SHP77 treated with DMSO at 0.1 percent for 48 hours (cell line): ENCODE data around the gene MROH7.
A peak's percentile ranks its signal among the peaks of the same experiment; 100 is the strongest.

Experiments used
- DNase-seq: peaks from one replicate; lab custom pipeline; 2025; lab: John Stamatoyannopoulos, UW

The MROH7 gene

DNA sequence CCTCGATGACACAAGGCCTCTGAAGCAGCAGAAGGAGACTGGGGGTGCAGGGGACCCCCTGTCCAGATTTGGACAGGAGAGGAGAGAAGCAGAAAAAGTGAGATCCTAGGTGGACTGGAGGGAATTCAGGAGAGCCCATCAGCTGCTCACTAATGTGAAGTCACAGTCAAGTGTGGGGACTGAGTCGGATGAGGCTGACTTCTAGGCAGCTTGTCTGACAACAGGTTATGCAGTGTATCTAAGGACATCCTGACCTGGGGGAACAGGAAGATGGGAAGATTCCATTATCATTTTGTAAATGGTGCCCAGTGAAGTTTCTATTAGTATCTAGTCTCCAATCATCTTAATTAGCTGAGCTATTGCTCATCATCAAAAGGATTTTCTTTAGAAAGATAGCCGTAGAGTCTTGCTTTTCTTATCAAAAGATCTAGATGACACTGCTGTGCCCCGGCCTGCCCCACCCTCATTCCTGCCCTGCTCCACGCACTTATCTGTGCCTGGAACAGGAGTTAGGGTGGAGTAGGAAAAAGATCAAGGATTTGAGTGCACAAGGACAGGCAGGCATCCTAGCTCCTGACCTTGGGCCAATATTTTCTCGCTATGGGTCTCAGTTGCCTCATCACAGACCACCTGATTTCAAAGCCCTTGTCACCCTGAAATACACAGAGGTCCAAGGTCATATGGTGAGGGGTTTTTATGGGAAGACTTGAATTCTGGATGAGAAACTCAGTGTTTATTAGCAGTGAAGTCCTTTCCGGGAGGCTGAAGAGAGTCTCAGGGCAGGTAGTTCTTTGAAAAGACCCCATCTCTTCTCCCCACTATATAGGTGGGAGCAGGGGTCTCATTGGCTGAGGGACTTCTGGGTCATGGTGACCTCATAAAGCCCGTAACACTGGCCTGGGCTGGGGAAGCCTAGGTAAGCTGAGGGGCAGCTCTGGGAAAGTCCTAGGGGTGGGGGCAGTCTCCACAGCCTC is at the start of gene MROH7:
Gene MROH7, plus strand, starts transcription at position 924 of the 974 bp plus-strand sequence. CDS start 11,141 bp downstream, outside the sequence.
- DNase-seq, result no peak

DNA sequence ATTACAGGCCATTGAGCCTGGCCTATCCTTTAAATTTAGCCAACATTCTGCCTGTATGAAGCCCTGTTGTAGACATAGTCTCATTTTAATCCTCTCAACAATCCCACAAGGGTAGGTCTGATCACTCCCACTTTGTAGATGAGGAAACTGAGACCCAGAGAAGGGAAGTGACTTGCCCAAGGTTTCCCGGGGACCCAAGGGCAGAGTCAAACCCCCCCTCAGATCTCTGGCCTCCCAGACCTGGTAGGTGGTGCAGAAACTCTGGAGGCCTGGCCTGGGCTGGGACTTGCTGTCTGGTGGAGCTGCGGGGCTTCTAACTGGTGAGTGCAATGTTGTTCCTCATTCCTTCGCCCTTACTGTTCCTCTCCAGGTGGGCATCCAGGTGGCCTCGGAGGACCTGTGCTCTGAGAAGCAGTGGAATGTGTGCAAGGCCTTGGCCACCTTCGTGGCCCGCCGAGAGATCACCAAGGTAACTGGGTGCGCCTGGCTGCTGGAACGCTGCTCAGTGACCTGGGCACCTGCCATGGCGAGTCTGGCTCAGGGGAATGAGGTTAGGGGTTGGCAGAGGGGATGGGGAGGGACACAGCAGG is 47.9 kb upstream of the MROH7 start:
- DNase-seq, result no peak

DNA sequence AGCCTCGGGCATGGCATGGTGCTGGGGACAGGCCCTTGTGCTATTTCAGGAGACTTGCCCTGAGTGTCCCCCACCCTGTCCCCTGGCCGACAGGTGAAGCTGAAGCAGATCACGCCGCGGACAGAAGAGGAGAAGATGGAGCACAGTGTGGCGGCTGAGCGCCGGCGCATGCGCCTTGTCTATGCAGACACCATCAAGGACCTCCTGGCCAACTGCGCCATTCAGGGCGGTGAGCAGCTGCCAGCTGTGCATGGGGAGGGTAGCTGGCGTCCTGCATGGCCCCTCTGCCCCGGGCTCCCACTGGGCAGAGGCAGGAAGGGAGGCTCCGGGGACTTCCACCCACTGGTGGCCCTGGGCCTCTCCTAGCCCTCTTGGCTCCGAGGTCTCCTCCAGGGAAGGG is 47.1 kb upstream of the MROH7 start:
- DNase-seq, result no peak

DNA sequence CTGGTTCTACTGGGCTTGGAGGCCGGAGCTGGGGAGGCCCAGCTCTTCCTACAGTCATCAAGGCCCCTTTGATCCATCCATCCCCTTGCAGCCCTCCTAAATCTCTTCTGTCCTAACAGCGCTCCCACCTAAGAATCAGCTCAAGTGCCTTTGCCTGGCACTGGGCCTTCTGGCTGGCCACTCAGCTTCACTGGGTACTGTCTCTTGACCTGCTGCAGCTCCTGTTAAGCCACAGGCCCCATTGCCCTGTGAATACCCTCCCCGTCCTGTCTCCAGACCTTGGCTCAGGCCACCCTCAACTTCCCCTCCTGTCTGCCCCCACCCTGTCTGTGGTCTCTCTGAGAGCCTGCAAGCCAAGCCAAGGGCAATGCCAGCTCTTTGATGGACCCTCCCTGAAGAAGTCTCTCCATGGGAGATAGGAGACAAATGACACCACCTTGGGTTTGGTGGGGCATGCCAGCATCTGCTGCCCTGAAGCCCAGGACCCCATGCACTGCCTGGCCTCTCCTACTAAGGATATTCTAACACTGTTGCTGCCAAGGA is 45.6 kb upstream of the MROH7 start:
- no peak for DNase-seq

DNA sequence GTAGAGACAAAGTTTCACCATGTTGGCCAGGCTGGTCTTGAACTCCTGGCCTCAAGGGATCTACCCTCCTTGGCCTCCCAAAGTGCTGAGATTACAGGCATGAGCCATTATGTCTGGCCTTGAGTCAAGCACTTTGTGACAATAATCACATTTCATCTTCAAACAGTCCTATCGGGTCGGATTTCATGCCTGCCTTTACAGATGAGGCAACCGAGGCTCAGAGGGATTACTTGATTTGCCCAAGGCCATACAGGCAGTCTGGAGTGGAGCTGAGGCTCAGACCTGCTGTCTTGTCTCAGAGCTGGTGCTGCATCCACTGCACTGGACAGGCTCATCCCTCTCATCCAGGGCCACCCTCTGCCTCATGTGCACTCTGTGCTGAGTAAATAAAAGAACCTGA is 44.8 kb upstream of the MROH7 start:
- DNase-seq, result no peak

DNA sequence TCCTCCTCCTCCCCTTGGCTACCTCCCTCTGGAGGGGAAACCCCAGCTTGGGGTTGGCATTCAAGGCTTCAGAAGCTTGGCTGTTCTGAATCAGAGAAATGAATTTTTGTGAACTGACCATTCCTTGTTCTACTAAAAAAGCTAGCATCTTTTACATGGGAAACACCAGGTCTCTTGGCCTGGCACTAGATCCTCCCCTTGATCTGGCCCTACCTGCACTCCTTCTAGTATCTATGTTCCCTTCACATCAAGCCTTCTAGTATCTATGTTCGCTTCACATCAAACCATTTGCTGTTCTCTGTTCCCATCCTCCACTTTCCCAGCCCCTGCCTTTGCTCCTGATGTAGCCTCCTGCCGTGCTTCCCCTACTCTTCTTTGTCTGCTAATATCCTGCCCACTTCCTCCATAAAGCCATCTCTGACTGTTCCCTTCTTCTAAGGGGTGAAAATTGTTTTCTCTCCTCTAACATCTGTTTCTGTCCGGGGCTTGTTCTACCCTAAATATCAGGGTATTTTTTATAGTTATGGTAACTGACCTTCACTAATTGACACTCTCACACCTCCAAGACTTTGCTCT is 44.0 kb upstream of the MROH7 start:
- no peak for DNase-seq

DNA sequence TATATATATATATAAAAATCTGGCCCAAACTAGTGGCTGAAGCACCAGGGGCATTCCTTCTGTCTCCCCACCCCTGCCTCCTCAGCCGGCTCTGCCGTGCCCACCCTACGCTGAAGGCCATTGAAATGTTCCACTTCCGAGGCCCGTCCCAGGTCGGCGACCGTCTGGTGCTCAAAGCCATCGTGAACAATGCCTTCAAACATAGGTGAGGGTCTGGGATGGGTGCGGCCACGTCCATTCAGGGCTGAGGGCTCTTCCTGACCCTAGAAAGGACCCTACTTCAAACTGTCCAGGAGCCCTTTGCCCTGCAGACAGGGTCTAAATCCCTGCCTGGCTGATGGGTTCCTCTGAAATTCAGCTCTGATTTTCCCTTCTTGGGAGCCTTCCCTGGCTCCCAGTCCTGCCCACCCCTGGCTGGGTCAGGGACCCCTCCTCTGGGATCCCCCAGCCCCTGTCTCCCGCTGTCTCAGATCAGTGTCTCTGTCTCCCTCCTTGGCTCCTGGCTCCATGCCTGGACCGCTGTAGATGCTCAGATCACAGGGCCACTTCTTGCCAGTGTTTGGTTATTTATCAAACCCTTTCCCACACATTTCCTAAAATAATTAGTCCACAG is 42.3 kb upstream of the MROH7 start:
- no peak for DNase-seq

DNA sequence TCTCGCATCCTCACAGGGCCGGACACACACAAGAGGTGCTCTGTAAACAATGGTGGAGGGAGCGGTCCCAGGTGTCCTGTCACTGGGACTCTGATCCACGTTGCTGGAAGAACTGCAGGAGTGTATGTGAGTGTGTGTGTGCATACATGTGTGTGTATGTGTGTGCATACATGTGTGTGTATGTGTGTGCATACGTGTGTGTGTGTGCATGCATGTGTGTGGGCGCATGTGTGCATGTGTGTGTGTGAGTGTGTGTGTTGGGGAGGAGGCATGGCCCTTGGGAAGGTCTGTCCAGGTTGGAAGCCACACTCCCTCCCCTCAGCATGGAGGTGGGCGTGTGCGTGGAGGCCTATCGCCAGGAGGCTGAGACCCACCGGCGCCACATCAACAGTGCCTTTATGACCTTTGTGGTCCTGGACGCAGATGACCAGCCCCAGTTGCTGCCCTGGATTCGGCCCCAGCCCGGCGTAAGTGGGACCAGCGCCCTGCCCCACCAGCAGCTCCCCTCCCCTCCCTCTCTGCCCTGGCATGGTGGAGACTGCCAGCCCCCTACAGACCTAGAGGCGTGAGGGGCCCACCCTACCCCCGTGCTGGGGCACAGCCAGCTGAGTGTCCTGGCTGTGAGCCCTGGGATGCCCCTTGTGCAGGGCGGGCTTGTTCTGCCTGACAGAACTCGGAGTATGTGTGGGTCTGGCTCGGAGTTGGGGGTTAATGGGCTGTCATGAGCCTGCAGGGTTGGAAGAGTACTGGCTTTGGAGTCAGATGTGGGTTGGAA is 40.5 kb upstream of the MROH7 start:
- no peak for DNase-seq

DNA sequence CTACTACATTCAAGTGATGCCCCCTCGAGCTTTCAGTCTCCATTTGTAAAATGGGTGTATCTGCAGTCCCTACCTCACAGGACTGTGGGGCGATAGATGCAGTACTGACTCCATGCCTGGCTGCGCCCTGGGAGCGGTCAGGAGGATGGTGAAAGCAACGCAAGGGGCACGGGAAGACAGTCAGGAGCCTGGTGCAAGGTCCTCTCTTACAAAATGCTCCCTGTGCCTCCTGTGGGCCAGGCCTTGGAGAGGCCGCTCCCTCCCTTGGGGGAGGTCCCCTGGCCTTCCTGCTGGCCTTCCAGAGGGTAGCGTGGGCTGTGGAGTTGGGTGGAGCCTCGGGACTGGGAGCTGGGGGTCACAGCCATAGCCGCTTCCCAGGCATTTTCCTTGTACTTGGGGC is 39.9 kb upstream of the MROH7 start:
- DNase-seq, result no peak

DNA sequence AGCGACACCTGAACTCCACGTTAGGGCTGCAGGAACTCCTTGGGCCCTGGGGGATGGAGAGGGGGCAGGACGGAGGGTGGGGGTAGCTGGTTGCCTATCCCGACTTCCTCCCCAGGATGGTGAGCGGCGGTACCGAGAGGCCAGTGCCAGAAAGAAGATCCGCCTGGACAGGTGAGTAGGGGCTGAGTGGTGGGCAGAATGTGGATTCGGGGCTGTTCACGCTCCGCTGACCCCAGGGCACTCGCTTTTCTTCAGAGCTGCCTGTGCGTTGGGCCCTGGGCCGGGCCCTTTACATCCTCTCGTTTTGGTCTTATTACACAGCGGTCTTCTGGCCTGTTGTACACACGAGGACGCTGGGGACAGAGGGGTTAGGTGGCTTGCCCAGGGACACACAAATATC is 39.0 kb upstream of the MROH7 start:
- DNase-seq, result no peak

DNA sequence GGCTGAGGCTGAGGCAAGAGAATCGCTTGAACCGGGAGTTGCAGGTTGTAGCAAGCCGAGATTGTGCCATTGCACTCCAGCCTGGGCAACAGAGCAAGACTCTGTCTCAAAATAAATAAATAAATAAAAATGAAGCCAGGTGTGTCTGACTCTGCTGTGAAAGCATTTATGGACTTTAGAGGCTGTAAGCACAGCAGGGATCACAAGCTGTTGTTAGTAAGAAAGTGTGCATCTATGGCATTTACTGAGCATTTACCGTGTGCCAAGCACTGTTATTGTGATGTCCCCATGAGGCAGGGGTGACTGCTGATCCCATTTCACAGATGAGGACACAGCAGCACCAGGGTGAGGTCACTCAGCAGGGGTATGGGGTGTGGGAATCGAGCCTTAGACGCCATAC is 38.3 kb upstream of the MROH7 start:
- DNase-seq, result no peak

DNA sequence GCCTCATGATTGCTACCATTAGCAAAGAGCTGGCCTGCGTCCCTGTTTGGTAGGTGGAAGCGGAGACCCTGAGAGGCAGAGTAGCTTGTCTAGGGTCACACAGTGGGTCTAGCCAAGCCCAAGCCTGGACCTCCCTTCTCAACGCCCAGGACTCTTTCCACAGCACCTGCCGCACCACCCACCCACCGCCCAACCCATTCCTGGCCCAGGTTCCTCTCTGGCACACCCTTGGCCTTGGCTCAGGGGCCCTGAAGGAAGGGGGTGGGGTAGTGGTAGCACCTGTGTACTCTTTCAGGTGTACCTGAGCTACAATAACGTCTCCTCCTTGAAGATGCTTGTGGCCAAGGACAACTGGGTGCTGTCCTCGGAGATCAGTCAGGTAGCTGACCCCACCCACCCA is 37.5 kb upstream of the MROH7 start:
- no peak for DNase-seq

DNA sequence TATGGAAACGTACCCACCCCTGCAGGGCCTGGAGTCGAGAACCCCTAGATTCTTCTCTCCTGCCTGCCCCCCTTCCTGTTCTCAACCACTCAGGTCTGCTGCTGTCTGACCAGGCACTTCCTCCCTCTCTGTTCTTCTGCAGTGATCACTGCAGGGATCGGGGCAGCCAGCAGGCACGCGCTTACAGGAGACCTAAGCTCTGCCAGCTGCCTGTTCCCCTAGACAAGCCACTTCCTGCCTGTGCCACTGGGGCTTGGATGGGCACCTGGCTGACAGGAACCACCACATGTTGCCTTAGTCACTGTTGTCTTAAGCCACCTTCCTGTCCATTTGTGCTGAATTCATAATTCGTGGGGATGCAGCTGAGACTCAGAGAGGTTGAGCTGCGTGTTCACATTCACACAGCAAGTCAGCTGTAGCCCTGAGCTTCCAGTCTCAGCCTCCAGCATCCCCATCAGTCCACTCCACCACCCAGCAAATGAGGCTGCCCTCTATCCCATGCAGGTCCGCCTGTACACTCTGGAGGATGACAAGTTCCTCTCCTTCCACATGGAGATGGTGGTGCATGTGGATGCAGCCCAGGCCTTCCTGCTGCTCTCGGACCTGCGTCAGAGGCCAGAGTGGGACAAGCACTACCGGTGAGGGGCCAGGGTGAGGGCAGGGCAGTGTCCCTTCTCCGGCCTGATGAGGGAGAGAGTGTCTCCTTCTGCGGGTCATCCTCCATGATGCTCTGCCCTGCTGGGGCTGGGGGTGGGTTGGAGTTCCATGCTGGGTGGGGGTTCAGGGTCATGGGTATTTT is 36.8 kb upstream of the MROH7 start:
- peak; percentile 23 for DNase-seq

DNA sequence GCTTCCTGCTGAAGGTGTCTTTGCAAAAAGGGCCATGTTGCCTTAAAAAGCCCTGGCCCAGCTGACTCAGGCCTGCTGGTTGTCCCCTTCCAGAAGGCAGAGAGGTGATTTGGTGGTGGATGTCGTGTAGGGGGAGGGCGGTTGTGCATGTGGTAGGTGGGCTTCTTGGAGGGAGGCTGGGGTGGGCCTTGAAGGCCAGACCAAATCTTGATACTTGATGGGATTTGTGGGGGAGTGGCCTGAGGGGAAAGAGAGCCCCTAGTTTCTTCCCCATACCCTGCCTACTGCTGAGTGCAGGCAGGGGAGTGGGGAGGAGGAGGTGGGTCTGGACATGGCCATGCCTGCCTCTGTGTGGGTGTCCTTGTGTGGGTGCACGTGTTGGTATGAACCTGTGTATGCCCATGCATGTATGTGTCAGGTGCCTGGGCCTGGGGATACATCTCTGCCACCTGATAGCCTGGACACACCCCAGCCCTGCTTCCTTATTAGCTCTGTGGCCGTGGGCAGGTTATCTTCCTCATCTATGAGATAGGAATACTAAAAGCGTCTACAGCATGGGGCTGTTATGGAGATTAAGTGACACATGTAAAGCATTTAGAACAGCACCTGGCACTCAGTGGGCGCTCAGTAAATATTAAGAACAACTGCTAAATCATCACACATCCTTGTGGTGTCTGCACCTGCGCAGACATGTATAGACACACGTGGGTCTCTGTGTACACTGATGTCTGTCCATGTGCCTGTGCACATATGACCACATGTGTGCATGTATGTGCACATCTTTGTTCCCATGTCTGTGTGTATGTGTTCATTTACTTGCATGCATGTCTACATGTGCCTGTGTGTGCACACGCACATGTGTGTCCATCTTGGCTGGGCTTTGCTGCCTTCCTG is 35.2 kb upstream of the MROH7 start:
- DNase-seq, result peak; percentile 13

DNA sequence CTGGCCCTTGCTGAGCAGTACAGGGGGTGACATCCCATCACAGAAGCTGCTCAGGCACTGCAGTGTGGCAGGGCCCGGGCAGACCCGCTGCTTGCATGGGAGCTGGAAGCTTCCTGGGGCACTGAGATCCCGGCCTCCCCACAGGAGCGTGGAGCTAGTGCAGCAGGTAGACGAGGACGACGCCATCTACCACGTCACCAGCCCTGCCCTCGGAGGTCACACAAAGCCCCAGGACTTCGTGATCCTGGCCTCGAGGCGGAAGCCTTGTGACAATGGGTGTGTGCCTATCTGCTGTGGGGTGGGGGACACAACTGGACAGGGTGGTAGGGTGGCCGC is 34.6 kb upstream of the MROH7 start:
- DNase-seq, result no peak

DNA sequence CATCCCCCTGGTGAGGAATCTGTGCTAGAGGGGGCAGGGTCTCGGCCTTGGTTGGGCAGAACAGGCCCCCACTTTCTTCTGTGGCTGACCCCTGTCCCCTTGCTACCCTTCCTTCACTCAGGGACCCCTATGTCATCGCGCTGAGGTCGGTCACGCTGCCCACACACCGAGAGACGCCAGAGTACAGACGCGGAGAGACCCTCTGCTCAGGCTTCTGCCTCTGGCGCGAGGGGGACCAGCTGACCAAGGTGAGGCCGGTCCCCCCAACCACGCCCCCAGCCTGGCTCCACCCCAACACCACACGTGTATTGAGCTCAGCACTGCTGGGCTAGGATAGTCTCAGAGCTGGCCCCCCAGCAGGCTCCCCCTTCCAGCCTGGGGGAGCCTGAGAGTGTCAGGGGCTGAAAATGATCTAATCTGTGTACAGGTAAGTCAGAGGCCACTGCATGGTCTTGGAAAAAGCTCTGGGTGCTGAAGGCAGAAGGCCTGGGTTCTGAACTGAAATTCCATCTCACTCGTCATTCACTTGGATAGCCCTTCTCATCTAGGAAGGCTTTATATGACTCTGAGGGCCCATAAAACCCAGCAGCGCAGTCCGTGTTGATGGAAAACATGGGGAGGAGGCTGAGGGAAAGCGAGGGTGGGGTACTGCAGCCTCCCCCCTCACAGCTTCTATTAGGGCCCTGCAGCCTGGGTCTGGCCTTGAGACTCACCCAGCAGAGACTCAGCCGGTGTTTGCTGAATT is 33.6 kb upstream of the MROH7 start:
- DNase-seq, result no peak

DNA sequence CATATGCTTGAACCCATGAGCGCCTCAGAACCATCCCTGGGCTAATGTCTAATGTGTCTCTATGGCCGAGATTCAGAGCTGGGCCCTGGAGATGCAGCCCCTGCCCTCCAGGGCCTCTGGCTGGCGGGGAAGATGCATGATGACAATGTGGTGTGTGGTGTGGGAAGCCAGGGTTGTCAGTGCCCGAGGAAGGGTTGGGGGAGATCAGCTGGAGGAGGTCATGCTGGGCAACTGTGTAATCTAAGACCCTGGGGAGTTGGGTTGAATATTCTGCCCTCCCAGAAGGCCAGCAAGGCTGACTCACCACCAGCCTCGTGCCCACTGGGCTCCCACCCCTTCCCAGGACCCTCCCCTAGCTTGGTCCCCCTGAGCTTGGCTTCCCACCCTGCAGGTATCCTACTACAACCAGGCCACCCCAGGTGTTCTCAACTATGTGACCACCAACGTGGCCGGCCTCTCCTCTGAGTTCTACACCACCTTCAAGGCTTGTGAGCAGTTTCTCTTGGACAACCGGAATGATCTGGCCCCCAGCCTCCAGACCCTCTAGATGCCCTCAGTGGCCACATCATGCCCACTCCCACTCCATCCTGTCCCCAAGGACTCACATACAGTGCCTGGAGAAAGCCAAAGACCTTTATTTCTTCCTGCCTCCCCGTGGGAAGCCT is 32.9 kb upstream of the MROH7 start:
- no peak for DNase-seq

DNA sequence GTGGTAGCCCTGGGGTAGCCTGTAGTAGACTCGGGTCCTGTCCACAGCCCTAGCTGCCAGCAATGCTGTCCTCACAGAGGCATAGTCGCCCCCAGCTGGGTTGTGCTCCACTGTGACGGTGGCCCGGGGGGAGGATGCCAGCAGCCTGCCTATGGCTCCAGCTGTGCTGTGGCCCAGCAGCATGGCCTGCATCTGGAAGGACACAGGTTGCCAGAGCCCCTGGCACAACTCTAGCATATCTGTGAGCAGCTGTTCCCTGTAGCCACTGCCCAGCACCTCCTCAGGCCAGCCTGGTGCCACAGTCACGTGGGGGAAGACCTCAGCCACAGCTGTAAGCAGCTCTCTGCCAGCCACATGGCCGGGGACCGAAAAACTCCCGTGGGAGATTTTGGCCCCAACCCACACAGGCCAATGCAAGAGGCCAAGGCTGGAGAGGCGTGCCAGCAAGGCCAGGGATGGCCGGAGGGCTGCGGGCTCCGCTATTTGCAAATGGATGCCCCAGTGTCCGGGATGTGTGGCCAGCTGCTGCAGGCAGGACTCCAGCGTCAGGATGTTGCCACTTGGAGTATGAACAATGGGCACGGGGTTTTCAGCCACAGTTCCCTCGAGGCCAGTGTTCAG is 32.2 kb upstream of the MROH7 start:
- peak; percentile 0 for DNase-seq
